Hypothalamus (tissue), 51 donors: Measurements from ENCODE around the gene PCBD2.
"Not testable (repeated sequence)": the region's sequence is repeated elsewhere in the genome, so short reads cannot be mapped to it uniquely, and the experiment has no call there.

Experiments
- DNase-seq, 51 donors: peaks; one replicate each; lab custom pipeline; 2025; lab: John Stamatoyannopoulos, UW

Gene PCBD2

DNA sequence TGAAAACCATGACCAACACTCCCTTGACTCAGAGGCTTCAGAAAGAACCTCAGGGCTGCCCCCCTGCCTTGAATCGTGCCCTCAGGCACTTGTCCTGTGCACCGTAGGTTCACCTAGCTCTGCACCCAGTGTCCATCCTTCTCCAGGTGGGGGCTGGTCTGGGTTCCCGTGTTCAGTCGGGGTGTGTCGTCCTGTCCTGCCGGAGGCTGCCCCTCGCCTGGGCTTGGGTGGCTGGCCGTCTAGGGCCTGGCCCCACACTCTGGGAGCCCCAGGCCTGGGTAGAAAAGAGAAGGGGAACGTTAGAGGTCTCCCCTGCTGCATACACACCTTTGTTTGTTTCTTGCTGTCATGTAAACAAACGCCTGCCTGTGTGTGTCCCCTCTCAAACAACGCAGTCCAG is 92.1 kb downstream of the PCBD2 start:
- DNase-seq, result no peak

- DNase-seq, result not testable (repeated sequence)
Measured at GRCh38 chr5:134998068-134998467, 93.1 kb downstream of the PCBD2 start.

DNA sequence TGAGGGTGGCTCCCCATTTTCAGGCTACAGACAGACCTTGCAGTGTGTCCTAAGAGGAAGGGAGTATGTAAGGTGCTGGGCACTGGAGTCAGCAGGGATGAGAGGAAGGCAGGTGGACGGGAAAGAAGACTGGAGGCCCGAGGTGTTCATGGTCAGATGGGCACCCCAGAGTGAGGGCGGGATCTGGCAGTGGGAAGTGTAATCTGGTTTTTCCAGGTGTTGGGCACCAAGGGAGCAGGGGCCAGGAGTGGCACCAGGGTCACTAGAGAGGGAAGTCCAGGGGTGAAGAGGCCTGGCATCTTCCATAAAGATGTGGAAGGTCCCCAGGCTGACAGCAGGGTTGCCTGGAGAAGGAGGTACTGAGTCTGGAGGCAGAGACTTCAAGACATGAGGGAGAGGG is 99.4 kb downstream of the PCBD2 start:
- DNase-seq, result no peak

DNA sequence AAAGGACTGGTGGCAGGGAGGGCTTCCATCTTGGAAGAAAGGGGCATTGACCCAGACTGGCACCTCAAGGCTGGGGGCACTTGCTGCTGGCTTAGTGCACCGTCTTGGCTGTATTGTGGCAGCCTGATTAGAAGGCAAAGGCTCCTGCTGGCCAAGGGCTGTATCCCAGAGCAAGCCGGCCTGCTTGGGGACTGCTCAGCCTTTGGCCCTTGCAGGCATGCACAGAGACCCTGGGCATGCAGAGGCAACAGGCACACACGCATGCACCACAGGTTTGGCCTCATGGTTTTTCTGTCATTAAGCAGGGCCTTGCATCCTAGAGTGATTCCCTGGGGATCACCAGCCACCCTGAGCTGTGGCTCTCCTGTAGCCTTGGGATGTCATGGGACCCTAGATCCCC is 100.1 kb downstream of the PCBD2 start:
- no peak for DNase-seq

DNA sequence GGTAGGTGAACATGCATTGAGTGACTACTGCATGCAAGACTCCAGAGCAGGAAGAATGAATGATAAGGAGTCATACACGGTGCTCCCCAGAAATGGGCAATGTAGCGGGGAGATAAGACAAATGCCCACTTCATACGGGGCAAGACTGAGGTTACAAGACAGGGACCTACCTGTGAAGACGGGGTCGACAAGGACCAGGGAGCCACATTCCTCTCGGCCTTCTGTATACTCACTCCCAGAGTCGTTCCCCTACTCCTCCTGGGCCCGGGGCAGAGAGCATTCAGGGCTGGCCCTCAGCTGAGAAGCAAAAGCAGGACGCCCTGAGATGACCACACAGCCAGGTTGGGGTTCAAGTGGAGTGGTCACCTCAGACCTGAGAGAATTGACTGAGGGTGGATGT is 102.4 kb downstream of the PCBD2 start:
- no peak for DNase-seq

DNA sequence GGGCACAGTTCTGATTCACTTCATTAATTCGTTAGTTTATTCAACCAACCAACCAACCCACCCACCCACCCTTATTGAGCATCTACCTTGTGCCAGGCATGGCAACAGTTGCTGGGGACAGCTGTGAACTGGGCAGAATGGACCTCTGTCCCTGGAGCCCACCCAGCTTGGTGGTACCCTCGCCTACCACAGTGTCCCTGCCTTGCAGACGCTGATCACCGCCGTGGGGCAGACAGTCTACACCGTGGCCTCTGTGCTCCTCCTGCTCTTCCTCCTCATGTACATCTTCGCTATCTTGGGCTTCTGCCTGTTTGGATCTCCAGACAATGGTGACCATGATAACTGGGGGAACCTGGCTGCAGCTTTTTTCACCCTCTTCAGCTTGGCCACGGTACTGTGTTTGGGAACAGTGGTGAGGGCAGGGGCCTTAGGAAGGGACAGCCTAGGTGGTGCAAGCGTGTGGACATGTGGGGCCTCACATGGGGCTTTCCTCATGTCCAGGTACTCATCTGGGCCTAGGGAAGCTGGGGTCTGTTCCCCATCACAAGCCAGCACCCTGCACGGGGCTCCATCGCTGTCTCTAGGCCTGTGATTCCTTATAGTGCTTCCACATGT is 102.9 kb downstream of the PCBD2 start:
- DNase-seq, result no peak

- DNase-seq, result no peak
Measured at GRCh38 chr5:135008556-135008955, 103.6 kb downstream of the PCBD2 start.

- no peak for DNase-seq
Measured at GRCh38 chr5:135008981-135009735, 104.2 kb downstream of the PCBD2 start.

- no peak for DNase-seq
Measured at GRCh38 chr5:135009736-135010501, 105.0 kb downstream of the PCBD2 start.

- DNase-seq, result no peak
Measured at GRCh38 chr5:135010502-135011354, 105.8 kb downstream of the PCBD2 start.

DNA sequence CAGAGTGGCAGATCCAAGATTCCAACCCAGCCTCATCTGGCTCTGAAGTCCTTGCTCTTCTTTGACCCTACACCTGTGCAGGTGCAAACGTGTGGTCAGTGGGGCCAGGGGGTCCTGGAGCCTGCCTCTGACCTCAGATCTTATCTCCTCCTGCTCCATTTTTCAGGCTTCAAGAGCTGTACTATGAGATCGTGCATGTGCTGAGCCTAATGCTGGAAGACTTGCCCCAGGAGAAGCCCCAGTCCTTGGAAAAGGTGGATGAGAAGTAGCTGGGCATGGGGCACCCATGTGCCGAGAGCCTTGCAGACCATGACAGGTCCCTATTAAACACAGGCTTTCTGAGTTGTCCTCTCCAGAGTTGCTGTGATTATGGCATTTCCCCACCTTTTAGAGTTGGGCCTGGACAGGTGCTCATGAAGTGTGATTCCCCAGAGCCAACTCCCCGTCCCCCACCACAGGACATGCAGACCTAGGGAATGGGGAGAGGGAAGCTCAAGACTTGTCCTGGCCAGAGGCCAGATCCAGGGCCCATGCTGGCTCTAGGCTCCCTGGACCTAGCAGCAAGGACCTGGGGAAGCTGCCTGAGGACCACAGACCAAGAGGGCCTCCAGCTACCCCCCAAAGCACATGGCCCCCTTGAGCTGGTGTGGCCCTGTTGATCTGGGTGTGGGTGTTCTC is 106.6 kb downstream of the PCBD2 start:
- no peak for DNase-seq

GRCh38 chr5:135012033-135012588 is 107.2 kb downstream of the PCBD2 start:
- DNase-seq, result no peak
